ENCODE measurements around the gene UTP14A.

GRCh38 chrX:129872524-129872923 lies 33.4 kb upstream of the UTP14A start:
- TF ChIP-seq CTCF (IDR thresholded peaks at IDR 0.05; ENCODE audit: low read depth, low read length): no peak
- no peak for TF ChIP-seq EZH2phosphoT487 (IDR thresholded peaks at IDR 0.05; ENCODE audit: low read depth)
